ENCODE data around the gene PPHLN1.
"Not testable (repeated sequence)": the region's sequence is repeated elsewhere in the genome, so short reads cannot be mapped to it uniquely, and the experiment has no call there.

PPHLN1 gene

DNA sequence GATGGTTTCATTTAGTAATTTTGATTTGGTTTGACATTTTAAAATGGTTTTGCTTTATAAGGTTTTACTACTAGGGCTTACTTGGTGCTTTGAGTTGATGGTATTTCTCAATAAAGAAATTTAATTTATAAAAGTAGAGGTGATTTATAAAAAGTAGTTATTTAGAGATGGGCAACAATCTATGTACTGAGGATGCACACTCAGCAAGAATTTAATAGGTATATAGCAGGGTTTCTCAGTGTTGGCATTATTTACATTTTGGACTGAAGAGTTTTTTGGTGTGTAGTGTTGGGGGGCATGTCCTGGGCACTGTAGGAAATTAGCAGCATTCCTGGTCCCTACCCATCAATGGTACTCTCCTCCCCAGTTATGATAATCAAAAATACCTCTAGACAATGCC lies 47.7 kb downstream of the PPHLN1 start:
- DNase-seq, result no peak

DNA sequence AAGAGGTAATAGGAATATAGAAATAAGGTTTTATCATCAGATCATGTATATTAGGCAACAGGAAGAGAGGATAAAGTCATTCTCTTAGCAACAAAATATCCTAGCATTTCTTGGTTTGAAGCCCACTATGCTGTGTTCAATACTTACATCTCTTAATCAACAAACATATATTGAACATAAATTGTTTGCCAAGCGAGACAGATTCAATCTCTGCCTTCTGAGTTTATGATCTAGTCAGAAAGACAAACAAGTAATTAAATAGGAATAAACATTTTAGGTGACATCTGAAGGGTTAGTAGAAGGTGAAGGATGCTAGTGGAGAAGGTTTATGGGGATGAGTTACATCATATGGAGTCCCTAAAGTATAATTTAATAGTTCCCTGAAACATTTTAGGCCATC lies 54.8 kb downstream of the PPHLN1 start:
- DNase-seq, result peak; percentile 15

GRCh38 chr12:42382013-42382696 lies 56.2 kb downstream of the PPHLN1 start:
- DNase-seq, result peak; percentile 70

DNA sequence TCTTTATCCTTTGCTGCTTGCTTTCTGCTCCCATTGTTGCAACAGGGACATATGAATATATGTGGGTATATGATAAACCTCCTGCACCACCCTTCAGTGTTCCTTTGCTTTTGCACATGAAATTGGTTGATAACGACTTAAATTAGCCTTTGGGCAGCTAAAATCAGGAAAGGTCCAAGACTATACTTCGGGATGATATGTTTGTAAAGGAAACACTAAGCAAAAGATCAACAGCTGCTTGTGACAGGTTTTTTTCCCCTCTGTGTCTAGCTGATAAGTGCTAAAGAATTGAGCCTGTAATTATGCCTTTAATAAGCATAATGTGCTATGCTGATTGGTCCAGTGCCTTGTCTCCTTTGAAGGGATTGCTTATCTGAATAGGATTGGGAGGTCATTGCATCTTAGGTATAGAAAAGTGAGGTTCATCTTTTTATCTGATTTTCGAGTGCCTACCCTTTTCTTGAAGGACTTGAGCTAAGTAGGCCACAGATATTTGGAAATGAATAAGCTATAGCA lies 59.4 kb downstream of the PPHLN1 start:
- DNase-seq, result no peak

- DNase-seq, result no peak
Measured at GRCh38 chr12:42386308-42386707, 60.3 kb downstream of the PPHLN1 start.

DNA sequence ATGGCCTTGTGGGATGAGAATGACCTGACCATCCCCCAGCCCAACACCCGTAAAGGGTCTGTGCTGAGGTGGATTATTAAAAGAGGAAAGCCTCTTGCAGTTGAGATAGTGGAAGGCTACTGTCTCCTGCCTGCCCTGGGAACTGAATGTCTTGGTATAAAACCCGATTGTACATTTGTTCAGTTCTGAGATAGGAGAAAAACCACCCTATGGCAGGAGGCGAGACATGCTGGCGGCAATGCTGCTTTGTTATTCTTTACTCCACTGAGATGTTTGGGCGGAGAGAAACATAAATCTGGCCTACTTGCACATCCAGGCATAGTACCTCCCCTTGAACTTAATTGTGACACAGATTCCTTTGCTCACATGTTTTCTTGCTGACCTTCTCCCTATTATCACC lies 62.1 kb downstream of the PPHLN1 start:
- DNase-seq, result not testable (repeated sequence)

GRCh38 chr12:42394429-42394828 lies 68.5 kb downstream of the PPHLN1 start:
- DNase-seq, result no peak

DNA sequence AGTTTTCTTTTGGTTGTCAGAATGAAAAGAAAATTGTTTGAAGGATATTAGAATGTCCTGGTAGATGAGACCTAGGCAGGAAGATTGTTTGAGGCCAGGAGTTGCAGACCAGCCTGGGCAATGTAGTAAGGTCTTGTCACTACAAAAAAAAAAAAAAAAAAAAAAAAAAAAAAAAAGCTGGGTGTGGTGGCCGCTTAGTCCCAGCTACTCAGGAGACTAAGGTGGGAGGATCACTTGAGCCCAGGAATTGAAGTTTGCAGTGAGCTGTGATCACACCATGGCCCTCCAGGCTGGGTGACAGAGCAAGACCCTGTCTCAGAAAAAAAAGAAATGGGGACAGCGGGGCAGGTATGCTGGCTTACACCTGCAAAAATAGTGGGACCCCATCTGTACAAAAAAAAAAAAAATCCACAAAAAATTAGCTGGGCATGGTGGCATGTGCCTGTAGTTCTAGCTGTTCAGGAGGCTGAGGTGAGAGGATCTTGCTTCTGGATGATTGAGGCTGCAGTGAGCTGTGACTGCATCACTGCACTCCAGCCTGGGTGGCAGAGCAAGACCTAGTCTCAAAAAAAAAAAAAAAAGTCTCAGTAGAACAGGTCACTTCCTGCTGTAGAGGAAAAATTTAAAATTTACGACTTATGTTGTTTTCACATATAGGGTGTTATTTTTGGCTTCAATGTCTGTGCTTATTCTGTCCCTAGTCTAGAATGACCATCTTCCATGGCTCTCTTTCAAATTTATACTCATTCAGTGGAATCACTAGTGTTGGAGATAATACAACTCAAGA lies 70.7 kb downstream of the PPHLN1 start:
- DNase-seq, result no peak

DNA sequence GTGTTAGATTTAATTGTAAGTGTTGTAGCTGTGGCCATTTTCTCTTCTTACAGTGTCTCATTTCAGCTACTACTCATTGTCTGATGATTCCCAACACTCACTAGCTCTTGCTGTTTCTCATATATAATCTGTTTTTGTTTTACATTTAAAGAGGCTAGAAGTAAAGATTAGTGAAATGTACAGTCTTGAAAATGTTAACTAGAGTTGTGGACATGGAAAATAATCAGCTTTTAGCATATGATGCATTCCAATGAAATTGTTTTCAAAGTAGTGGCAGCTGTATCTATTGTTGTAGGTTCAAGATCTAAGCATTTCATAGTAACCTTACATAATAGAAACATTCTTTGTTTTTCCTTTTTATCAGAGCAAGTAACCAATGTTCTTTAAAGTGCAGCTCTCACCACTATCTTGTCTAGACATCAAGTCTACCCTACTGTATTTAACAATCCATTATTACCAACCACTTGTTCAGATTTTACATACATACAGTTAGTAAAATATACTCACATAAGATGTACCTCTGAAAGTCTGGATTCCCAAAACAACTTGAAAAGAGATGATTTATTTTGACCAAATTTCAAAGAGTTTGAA lies 76.9 kb downstream of the PPHLN1 start:
- no peak for DNase-seq

GRCh38 chr12:42407306-42407705 lies 81.3 kb downstream of the PPHLN1 start:
- DNase-seq, result no peak

- no peak for DNase-seq
Measured at GRCh38 chr12:42409471-42409870, 83.5 kb downstream of the PPHLN1 start.

GRCh38 chr12:42410340-42410739 lies 84.4 kb downstream of the PPHLN1 start:
- no peak for DNase-seq

GRCh38 chr12:42420395-42420794 lies 94.4 kb downstream of the PPHLN1 start:
- DNase-seq, result no peak

- peak; percentile 8 for DNase-seq
Measured at GRCh38 chr12:42421844-42422779, 96.1 kb downstream of the PPHLN1 start.

DNA sequence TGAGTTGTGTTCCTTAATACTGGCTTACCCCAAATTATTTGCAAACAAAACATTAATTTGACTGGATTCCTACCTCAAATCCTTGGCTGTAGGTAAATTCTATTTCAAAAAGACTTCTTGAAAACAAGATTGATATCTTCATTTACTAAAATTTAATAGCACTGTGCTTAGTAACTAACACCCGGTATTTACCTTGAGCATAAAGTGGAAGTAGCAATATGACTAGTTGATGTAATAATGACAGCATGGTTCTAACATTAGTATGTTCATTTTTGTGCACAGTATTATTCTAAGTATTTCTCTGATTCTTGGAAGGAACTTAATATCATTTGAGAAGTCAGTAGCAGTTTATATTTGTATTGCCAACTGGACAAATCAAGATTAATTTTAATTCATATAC lies 96.8 kb downstream of the PPHLN1 start:
- no peak for DNase-seq

DNA sequence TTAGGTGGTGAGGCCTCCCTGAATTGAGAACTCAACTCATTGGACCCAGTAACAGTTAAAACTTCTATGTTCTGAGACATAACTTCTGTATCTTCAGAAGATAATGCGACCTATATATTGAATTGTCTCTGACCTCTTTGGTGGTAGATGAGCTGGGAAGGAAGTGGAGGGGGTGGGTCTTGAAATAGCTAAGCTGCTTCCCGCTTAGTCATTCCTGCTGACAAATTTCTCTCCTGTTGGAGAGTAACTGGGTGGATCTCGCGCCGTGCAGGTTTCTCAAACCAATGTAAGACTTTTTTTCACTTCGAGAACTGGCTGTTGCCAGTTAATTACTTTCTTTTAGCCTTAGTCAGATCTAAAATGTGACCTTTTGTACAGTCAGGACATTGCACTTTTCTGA lies 100.8 kb downstream of the PPHLN1 start:
- no peak for DNase-seq

DNA sequence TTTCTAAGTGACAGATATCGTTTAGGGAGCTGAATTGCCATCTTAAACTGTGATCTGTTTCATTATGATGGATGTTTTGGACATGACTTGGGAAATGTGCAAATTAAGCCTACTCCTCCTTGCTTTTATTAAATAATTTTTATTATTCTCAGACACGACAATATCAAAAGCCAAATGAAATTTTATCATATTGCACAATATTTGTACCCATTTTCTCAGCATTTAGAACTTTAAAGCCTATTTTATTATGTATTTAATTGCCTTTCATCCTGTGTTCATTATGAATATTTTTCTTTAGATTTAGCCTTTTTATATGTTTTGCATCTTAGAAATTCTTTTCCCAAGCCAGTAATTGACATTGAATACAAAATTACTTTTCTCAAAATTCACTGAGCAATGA lies 102.9 kb downstream of the PPHLN1 start:
- DNase-seq, result no peak

GRCh38 chr12:42432517-42433140 lies 106.7 kb downstream of the PPHLN1 start:
- DNase-seq, result no peak

GRCh38 chr12:42440608-42441007 lies 114.6 kb downstream of the PPHLN1 start:
- DNase-seq, result no peak

DNA sequence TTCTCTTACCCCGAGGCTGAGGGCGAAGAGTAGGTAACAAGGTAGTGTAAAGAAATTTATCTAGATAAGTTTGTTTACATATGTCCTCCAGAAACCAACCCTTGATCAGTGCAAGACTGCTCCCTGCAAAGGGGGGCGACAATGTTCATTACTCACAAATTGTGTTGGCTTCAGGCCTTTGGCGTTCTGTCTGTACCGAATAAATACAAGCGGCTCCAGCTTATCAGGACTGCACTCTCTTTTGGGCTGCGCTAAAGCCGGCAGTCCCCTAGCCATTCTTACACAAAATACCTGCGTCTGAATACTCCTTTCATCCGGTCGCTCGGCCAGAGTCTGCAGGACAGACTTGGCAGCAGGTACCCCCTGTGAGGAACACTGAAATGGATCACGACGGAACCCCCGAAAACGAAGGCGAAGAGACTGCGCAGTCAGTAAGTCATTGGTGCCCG lies 116.4 kb downstream of the PPHLN1 start:
- DNase-seq, result no peak

GRCh38 chr12:42442888-42443287 lies 116.9 kb downstream of the PPHLN1 start:
- no peak for DNase-seq
